ENCODE data around the gene MPZ. TPM values are rescaled to one million over a fixed set of nuclear protein-coding genes. Genes with fewer than 3 reads are reported as not detected.

MPZ gene
- total and polyA plus RNA-seq, 3 donors from 2014 or later = 2.3 to 4.7 (median 4.2) TPM

Other genes with a start within 250 kb of the MPZ start
- gene ARHGAP30, start 240.1 kb downstream of the MPZ start, total RNA-seq = 1 to 10 TPM in 1 of 2 donors, under 1 TPM in 1; 0.79 to 1.6 TPM
- 5.4 TPM for gene ARHGAP30, start 240.1 kb downstream of the MPZ start, polyA plus RNA-seq (ENCODE audit: insufficient read depth, low read depth, low replicate concordance)
- gene NECTIN4, start 220.4 kb downstream of the MPZ start, total RNA-seq = 1 to 10 TPM in 1 of 2 donors, under 1 TPM in 1; 0.63 to 1.2 TPM
- 1.3 TPM for gene NECTIN4, start 220.4 kb downstream of the MPZ start, polyA plus RNA-seq (ENCODE audit: insufficient read depth, low read depth, low replicate concordance)
- 10 to 100 TPM; 55.8 to 57.2 TPM for gene KLHDC9, start 211.6 kb downstream of the MPZ start, total RNA-seq
- gene KLHDC9, start 211.6 kb downstream of the MPZ start, polyA plus RNA-seq (ENCODE audit: insufficient read depth, low read depth, low replicate concordance) = 144 TPM
- 10 to 100 TPM; 76.8 to 88.6 TPM for gene PFDN2, start 191.9 kb downstream of the MPZ start, total RNA-seq
- 96.3 TPM for gene PFDN2, start 191.9 kb downstream of the MPZ start, polyA plus RNA-seq (ENCODE audit: insufficient read depth, low read depth, low replicate concordance)
- gene NIT1, start 191.9 kb downstream of the MPZ start, total RNA-seq = 10 to 100 TPM; 44.8 to 51.1 TPM
- gene NIT1, start 191.9 kb downstream of the MPZ start, polyA plus RNA-seq (ENCODE audit: insufficient read depth, low read depth, low replicate concordance) = 51.1 TPM
- gene DEDD, start 177.3 kb downstream of the MPZ start, total RNA-seq = 10 to 100 TPM; 53.8 to 54.0 TPM
- gene DEDD, start 177.3 kb downstream of the MPZ start, polyA plus RNA-seq (ENCODE audit: insufficient read depth, low read depth, low replicate concordance) = 92.7 TPM
- 10 to 100 TPM; 36.9 to 68.3 TPM for gene UFC1, start 156.0 kb downstream of the MPZ start, total RNA-seq
- gene UFC1, start 156.0 kb downstream of the MPZ start, polyA plus RNA-seq (ENCODE audit: insufficient read depth, low read depth, low replicate concordance) = 129 TPM
- gene USP21, start 150.5 kb downstream of the MPZ start, total RNA-seq = 10 to 100 TPM; 49.5 to 51.2 TPM
- 45.6 TPM for gene USP21, start 150.5 kb downstream of the MPZ start, polyA plus RNA-seq (ENCODE audit: insufficient read depth, low read depth, low replicate concordance)
- gene PPOX, start 143.5 kb downstream of the MPZ start, total RNA-seq = 10 to 100 TPM; 19.5 to 24.8 TPM
- 20.5 TPM for gene PPOX, start 143.5 kb downstream of the MPZ start, polyA plus RNA-seq (ENCODE audit: insufficient read depth, low read depth, low replicate concordance)
- gene B4GALT3, start 132.5 kb downstream of the MPZ start, total RNA-seq = 10 to 100 TPM; 46.3 to 62.2 TPM
- 56.2 TPM for gene B4GALT3, start 132.5 kb downstream of the MPZ start, polyA plus RNA-seq (ENCODE audit: insufficient read depth, low read depth, low replicate concordance)
- 1 to 10 TPM; 2.4 to 3.2 TPM for gene ADAMTS4, start 110.9 kb downstream of the MPZ start, total RNA-seq
- 2.7 TPM for gene ADAMTS4, start 110.9 kb downstream of the MPZ start, polyA plus RNA-seq (ENCODE audit: insufficient read depth, low read depth, low replicate concordance)
- gene NDUFS2, start 107.6 kb downstream of the MPZ start, total RNA-seq = 100 to 1,000 TPM; 117 to 129 TPM
- 82.9 TPM for gene NDUFS2, start 107.6 kb downstream of the MPZ start, polyA plus RNA-seq (ENCODE audit: insufficient read depth, low read depth, low replicate concordance)
- gene FCER1G, start 94.7 kb downstream of the MPZ start, total RNA-seq = 10 to 100 TPM in 1 of 2 donors, 1 to 10 TPM in 1; 2.1 to 13.3 TPM
- gene FCER1G, start 94.7 kb downstream of the MPZ start, polyA plus RNA-seq (ENCODE audit: insufficient read depth, low read depth, low replicate concordance) = 60.9 TPM
- not detected for gene APOA2, start 86.3 kb downstream of the MPZ start, total RNA-seq
- 1.6 TPM for gene APOA2, start 86.3 kb downstream of the MPZ start, polyA plus RNA-seq (ENCODE audit: insufficient read depth, low read depth, low replicate concordance)
- 1 to 10 TPM; 4.7 to 6.0 TPM for gene TOMM40L, start 83.9 kb downstream of the MPZ start, total RNA-seq
- 7.5 TPM for gene TOMM40L, start 83.9 kb downstream of the MPZ start, polyA plus RNA-seq (ENCODE audit: insufficient read depth, low read depth, low replicate concordance)
- gene NR1I3, start 71.8 kb downstream of the MPZ start, total RNA-seq = under 1 TPM; 0.31 to 0.68 TPM
- 0.57 TPM for gene NR1I3, start 71.8 kb downstream of the MPZ start, polyA plus RNA-seq (ENCODE audit: insufficient read depth, low read depth, low replicate concordance)
- 1 to 10 TPM in 1 of 2 donors, under 1 TPM in 1; 0.79 to 3.0 TPM for gene PCP4L1, start 51.2 kb downstream of the MPZ start, total RNA-seq
- 4.3 TPM for gene PCP4L1, start 51.2 kb downstream of the MPZ start, polyA plus RNA-seq (ENCODE audit: insufficient read depth, low read depth, low replicate concordance)
- 10 to 100 TPM; 55.3 to 84.2 TPM for gene SDHC, start 4.4 kb upstream of the MPZ start, total RNA-seq
- gene SDHC, start 4.4 kb upstream of the MPZ start, polyA plus RNA-seq (ENCODE audit: insufficient read depth, low read depth, low replicate concordance) = 188 TPM
- gene CFAP126, start 57.9 kb upstream of the MPZ start, total RNA-seq = 10 to 100 TPM in 1 of 2 donors, 1 to 10 TPM in 1; 3.8 to 13.9 TPM
- 45.4 TPM for gene CFAP126, start 57.9 kb upstream of the MPZ start, polyA plus RNA-seq (ENCODE audit: insufficient read depth, low read depth, low replicate concordance)
- gene FCGR2A, start 195.5 kb upstream of the MPZ start, total RNA-seq = 10 to 100 TPM in 1 of 2 donors, 1 to 10 TPM in 1; 7.2 to 19.9 TPM
- gene FCGR2A, start 195.5 kb upstream of the MPZ start, polyA plus RNA-seq (ENCODE audit: insufficient read depth, low read depth, low replicate concordance) = 15.4 TPM
- 1 to 10 TPM in 1 of 2 donors, under 1 TPM in 1; 0.94 to 2.5 TPM for gene HSPA6, start 214.6 kb upstream of the MPZ start, total RNA-seq
- gene HSPA6, start 214.6 kb upstream of the MPZ start, polyA plus RNA-seq (ENCODE audit: insufficient read depth, low read depth, low replicate concordance) = 2.8 TPM
- gene FCGR3A, start 239.8 kb upstream of the MPZ start, total RNA-seq = 1 to 10 TPM; 2.0 to 5.5 TPM
- 25.7 TPM for gene FCGR3A, start 239.8 kb upstream of the MPZ start, polyA plus RNA-seq (ENCODE audit: insufficient read depth, low read depth, low replicate concordance)